T-helper 1 cell (primary cell): Measurements from ENCODE around the gene PIGN.

ENCODE experiments used
- DNase-seq, 5 donors: peaks; one replicate each; pipeline ENCODE4 v3.0.0-alpha.2; 2012 to 2020

The PIGN gene

DNA sequence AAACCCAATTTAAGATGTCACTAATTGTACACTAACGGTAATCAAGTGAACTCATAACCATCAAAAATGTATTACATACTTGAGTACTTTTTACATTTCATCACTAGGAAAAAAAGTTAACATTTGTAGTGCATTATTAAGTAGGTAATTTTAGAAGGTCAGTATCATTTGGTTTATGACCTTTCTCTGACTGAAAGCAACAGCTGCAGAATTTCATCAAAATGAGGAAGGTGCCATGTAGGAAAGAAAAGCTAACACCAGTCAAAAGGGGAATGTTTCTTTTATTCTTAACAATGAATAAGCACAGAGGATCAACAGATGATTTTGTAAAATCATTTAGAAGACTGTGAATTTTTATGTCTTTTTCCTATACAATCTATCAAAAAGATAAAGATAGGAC, 79.0 kb downstream of the PIGN start:
- DNase-seq, result no peak

- no peak for DNase-seq
Measured at GRCh38 chr18:62106271-62106670, 80.6 kb downstream of the PIGN start.

DNA sequence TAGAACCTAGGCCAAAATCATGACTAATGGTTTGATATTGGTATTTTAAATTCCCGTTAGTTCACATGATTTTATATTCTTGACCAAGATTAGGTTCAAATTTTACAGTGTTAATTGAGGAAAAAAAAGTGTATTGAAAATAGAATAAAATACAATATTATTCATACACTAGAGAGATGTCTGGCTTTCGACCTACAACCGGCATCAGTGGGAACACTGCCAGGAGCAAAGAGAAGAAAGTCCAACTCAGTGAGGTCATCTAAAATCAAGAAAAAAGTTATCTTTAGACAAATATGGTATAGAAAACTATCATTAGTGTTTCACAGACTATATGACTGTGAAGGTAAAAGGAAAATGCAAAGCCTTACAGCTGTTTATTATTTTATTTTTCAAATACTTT, 81.5 kb downstream of the PIGN start:
- DNase-seq, result no peak

DNA sequence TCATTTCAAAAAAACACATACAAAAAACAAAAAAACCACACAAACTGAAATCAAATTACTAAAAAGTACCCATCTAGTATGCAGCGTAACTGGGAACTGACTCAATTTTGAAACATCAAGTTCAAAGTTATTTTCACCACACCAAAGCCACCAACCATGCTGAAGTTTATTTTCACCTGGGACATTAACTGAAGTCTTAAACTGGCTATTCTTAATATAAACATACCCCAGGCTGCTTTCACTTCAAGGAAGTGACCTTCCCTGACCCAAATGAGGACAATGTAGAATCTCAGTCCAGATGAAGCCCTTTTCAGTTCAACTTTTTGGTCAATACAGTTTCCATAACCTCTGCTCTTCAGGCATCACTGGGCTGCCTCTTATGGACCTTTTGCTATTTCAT, 84.6 kb downstream of the PIGN start:
- peak in 1 of 5 donors; percentile 17 for DNase-seq

DNA sequence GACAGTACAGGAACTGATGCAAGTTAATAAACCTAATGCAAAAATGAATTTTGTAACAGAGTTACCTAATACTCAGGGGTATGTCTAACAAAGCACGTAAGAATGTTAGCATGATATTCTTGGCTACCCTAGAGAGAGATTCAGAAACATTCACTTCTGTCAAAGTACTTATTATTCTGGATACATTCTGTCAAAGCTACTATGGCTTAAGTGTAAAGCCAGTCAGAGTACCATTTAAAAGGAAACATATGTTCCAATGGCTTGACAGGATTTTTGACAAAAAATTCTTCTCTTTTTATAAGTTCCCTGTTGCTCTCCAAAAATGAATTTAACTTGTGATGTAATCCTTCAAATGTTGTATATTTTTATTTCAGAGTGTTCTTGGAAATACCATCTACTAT, 85.5 kb downstream of the PIGN start:
- DNase-seq, result no peak

GRCh38 chr18:62098960-62099359, 87.9 kb downstream of the PIGN start:
- no peak for DNase-seq

DNA sequence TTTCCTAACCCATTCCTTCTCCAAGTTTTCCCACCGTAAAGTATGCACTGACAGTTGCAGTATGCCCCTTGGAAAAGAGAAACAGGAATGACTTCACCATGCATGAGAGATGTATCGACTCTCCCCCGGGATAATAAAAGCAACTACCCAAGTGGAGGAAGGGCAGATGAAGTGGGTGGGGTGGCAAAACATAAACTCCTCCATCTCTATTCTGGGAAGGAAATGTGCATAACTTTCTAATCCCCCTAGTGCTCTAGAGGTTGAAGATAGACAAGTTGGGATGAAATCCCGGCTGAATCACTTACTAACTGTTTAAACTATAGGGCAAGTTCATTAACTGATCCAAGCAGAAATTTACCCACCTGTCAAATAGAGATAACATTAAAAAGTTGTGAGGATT, 89.2 kb downstream of the PIGN start:
- DNase-seq, result no peak

DNA sequence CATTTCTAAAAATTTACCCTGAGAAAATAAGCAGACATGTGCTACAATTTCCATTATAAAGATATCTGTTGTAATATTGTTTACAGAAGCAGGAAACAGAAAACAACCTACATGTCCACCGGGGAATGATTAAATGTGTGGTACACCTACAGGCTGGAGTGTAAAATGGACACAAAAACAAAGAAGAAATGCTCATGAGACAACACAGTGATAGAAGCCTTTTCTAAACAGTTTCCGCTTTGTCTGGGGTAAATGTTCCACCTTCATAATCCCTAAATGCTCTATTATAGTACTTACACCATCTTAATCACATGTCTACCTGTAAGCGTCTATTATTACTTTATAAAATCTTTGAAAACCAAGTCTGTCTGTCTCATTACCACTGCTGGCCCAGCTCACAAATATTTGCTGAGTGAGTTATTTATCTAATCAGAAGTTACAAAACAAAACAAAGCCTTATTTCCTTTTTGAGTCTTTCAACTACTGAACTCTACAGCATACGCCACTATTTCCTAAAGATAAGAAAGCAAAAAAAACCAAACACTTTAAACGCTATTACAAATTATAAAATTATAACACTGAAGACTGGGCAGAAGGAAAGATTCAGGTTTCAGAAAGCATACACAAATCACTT, 95.3 kb downstream of the PIGN start:
- no peak for DNase-seq

GRCh38 chr18:62089174-62089573, 97.7 kb downstream of the PIGN start:
- DNase-seq, result no peak

- no peak for DNase-seq
Measured at GRCh38 chr18:62088156-62088555, 98.7 kb downstream of the PIGN start.

- no peak for DNase-seq
Measured at GRCh38 chr18:62085756-62086155, 101.1 kb downstream of the PIGN start.

DNA sequence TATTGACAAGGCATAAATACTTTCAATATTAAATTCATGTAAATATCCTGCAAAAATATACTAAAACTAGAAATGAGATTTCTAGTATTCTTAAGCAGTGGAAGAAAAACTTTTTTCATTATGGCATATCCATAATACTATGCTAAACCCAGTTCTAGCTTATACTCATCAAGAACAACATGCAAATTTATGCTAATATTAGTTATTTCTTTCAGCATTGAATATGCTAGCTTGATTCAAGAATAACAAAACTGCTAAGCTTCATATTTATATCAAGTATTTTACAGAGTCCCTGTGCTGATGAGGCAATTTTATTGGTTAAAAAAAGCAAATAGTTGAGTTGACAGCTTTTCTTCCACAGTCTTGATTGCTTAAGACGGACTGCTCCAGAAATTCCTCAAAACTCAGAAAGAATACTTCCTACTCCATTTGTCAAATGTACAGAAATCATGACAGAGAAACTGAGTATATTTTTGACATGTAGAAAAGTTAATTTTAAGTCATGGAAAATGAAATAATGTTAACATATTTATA, 105.0 kb downstream of the PIGN start:
- DNase-seq, result no peak

- no peak for DNase-seq
Measured at GRCh38 chr18:62081248-62081647, 105.6 kb downstream of the PIGN start.

DNA sequence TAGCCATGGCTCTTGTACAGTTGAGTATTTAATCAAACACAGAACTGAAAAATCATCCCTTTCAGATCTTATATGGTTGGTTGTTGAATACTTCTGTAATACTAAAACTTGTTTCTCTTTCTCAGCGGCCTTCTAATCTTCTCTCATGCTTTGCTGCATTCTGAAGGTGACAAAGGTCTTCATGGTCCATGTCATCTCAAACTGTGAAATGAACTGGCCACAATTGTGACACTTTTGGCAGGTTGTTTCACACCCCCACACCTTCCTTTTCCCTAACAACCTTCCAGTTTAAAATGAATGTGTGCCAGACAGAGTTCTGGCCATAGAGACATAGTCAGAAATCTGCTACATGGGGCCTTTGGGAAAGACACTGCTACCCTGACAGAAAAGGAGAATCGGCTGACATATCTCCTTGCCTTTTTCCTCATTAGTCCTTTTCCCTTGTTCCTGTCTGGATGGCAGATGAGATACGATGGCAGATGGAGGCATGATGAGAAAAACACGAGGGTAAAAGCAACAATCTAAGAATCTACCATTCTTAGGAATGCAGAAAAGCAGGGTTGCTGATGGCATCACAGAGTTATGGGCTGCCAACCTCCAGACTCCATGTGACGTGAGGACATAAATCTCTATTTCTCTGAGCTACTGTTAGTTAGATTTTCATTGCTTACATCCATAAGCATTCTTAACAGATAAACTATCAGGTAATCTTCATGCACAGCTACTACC, 106.5 kb downstream of the PIGN start:
- no peak for DNase-seq

GRCh38 chr18:62073461-62074281, 113.2 kb downstream of the PIGN start:
- DNase-seq, result no peak

DNA sequence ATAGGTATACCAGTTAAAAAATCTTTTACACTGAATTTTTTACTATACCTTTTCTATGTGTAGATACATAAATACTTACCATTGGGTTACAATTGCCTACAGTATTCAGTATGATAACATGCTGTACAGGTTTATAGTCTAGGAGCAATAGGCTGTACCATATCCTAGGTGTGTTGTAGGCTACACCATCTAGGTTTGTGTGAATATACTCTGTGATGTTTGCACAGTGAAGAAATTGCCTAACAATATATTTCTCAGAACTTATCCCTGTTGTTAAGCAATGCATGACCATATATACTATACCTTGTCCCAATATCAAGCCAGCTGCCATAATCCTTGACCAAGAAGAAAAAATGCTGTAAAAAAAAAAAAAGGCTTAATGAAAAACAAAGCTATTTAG, 114.5 kb downstream of the PIGN start:
- no peak for DNase-seq

DNA sequence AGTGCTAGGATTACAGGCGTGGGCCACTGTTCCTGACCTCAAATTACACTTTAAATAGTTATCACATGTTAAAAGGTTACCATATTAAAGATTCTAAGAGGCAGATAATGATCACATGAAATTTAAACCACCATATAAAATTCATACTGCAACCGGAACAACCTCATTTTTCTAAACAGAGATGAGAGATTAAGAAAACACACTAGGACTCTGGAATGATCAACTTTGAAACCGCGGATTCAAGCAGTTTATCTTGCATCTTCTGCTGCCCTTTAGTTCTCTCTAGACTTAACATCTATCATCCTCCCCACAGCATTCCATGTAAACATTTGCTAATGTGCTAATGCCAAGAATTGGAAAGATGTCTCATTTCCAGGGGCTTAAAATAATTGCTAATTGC, 115.8 kb downstream of the PIGN start:
- no peak for DNase-seq

DNA sequence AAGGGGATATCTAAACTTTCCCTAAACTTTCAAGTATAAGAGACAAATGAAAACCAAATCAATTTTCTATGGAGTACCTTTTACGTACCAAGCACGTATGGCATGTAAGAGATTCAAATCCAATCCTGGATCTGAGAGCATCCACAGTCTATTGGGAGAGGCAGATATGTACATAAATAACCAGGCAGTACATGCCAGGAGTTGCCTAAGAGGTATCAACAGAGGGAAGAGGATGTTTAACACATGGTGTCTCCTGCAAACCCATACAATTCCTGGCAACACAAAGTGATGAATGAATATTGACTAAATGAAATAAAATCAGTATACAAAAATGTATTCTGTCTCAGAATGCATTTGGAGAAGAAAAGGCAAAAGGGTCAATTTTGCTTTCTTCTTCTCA, 116.6 kb downstream of the PIGN start:
- no peak for DNase-seq

DNA sequence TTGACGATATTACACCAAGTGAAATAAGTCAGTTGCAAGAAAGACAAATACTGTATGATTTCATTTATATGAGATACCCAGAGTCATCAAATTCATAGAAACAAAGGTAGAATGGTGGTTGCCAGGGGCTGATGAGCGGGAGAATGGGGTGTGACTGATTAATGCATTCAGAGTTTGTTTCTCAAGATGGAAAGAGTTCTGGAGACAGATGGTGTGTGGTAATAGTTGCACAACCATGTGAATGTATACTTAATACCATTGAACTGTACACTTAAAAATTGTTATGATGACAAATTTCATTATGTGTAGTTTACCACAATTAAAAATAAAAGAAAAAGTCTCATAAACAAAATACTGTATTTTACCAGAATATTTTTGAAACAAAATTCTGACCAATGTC, 117.3 kb downstream of the PIGN start:
- DNase-seq, result no peak

DNA sequence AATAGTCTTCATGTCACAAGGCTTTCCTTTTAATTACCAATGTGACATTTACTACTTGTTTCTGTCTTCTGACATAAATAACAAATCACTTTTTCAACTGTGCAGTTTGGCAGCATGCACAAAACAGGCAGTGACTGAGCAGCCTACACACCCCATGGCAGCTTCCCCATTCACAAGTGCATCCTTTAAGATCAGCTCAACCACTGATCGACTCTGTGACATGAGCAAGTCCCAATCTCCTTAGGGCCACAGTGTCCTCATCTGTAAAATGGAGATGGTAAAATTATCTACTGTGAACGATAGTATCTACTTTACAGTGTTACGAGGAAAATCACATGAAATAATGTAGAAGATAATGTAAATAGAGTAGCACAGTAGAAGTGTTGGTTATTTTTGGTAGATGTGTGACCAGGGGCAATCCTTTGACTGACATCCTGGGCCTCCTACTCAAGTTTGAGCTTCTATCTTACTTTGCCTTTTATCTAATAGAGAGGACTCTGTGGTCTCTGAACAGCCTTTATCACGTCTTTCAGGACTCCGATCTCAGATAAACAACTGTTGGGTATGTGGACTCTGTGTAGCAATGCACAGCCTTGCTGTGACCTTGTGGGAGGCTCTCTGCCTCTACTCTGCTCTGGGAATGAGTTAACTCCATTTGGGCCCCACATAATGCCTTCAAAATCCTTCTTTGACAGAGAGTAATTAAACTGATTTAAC, 120.6 kb downstream of the PIGN start:
- DNase-seq, result no peak

DNA sequence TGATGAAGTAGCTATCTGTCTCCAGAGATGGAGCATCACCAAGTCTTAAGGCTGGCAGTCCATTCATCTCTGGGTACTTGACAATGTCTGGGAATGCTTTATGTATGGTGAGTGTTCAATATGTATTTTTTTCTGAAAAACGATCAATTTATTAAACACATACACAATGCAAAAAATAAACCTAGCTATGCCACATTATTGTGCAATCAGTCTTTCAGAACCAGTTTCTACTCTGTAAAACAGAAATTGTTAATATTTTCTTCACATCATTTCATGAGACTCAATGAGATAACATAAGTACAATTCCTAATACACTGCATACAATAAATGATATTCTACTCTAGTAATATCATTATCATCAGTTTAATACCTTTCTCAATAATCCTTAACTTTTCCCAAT, 122.5 kb downstream of the PIGN start:
- DNase-seq, result no peak

GRCh38 chr18:62061821-62062478, 124.9 kb downstream of the PIGN start:
- no peak for DNase-seq
